ENCODE results near the gene PABPC1L. TPM values are rescaled to one million over a fixed set of nuclear protein-coding genes. Genes with fewer than 3 reads are reported as not detected.
A peak's percentile ranks its signal among the peaks of the same experiment; 100 is the strongest.

PABPC1L gene
- total RNA-seq, 2 donors from 2014 or later: 5.9 to 9.9 TPM

DNA sequence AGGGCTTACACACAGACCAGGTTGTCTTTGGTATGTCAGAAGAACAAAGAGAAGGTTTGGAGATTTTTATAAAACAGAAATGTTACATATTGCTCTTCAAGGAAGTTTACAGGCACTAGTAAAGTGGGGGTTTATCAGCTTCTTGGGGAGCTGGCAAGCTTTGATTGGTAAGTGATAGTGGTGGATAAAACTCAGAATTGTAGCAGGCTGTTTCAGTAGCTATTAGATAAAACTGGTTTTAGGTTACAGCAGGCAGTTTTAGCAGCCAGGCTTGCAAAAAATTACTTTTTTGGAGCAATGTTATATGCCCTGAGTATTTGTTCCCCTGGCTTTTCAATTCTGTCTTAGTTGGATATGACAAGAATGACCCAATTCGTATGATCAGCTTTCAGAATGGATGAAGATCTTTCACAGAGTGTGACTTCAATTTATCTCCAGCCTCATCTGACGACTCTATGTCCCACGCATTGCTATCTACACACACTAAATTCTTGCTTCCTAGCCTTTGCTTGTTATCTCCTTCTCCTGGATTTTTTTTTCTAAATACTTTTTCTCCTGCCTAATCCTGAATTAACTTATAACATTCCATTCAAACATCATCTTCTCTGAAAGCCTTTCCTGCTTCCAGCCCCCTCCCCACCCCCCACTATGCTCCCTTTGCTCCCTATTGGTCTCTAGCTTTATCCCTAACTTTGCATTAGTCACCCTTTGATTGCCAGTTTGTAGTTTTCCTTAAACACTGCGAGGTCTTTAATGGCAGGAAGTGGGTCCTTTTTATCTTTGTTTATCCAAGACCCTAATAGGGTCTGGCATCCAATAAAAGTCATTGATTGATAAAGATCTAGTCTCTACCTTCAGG is 51.4 kb downstream of the PABPC1L start:
- intact Hi-C loops (cut with DNase I): no loop called here
- DNase-seq (ENCODE audit: low spot score): no peak

GRCh38 chr20:44961870-44962267 is 52.0 kb downstream of the PABPC1L start:
- no peak for DNase-seq (ENCODE audit: low spot score)
- intact Hi-C loops (cut with DNase I): no loop called here

GRCh38 chr20:44962483-44962882 is 52.6 kb downstream of the PABPC1L start:
- intact Hi-C loops (cut with DNase I): no loop called here
- DNase-seq (ENCODE audit: low spot score): no peak

DNA sequence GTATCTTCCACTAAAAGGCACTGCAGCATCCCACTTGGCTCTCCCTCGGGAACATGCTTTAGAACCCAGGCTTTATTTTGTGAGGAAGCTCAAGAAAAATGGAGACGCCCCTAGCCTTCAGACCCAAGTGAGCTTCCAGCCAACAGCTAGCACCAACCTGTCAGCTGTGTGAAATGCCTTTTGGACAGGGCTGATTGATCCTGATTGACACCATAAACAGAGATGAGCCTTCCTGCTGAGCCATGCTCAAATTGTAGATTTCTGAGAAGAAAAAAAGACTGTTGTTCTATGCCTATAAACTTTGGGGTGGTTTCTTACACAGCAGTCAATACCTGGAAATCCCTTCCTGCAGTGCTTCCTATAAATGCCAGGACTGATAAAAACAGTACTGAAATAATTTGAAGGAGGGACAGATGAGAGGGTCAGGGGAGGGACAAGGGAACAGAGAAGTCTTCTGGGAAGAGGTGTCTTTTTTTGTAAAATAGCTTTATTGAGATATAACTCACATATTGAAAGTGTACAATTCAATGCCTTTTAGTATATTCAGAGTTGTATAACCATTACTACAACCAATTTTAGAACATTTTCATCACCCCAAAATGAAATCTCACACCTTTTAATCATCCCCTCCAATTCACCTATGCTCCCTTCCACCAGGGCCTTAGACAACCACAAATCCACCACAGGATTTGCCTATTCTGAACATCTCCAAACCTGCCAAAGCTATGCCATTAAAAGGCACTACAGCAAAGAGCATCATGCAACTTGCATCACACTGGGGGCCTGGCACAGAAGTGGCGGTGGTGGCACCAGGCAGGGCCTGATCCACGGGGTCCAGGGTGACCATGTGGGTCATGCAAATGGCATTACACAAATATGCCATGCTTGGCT is 53.7 kb downstream of the PABPC1L start:
- intact Hi-C loops (cut with DNase I): no loop called here
- DNase-seq (ENCODE audit: low spot score): peak; percentile 42

GRCh38 chr20:44965651-44966029 is 55.8 kb downstream of the PABPC1L start:
- intact Hi-C loops (cut with DNase I): no loop called here
- DNase-seq (ENCODE audit: low spot score): no peak

DNA sequence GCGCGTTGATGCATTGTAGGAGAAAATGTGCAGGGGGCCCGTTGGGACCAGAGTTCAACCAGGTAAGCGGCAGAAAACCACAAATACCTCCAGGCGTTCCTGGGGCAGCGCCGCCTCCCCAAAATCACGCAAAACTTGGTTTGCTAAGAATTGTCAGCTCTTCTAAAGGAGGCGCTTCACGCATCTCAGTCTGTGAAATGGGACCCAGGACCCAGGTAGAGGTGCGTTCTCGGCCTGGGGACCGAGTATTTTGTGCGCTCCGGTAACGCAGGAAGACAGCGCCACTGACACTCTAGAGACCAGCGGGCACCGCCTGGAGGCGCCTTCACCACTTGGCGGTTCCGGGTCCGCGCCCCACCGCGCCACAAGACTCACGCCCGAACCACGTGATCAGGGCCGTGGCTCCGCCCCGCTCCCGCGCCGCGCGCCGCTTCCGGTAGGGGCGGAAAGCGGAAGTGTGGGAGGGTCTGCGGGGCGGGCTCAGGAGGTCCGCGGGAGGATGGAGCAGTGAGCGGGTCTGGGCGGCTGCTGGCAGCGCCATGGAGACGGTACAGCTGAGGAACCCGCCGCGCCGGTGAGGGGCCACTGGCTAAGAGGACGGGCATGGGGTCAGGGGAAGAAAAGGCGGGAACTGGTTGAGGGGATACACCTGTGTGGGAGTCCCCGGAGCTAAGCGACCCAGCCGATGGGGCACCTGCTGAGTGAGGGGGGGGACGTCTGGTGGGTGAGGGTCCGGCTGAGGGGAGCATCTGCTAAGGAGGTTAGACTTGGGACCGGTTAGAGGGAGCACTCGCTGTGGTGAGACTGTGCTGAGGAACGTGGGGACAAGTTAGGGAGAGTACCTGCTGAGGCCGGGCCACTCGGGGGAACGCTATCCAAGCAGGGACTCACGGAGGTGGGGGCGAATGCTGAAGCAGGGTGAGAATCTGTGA is 56.4 kb downstream of the PABPC1L start, which contains the start of gene STK4:
Gene STK4, plus strand, starts transcription at position 483 of the 932 bp plus-strand sequence. Its CDS starts 57 bp downstream, at position 540.
- intact Hi-C loops (cut with DNase I): no loop called here

GRCh38 chr20:44967207-44967807 is 57.4 kb downstream of the PABPC1L start:
- intact Hi-C loops (cut with DNase I): no loop called here
- DNase-seq (ENCODE audit: low spot score): no peak

More for the DNA sequence above, 56.4 kb downstream of the PABPC1L start, which contains the start of gene STK4:
- DNase-seq (ENCODE audit: low spot score): peak; percentile 99

- no peak for DNase-seq (ENCODE audit: low spot score)
- intact Hi-C loops (cut with DNase I): no loop called here
Measured at GRCh38 chr20:44969300-44969894, 59.5 kb downstream of the PABPC1L start.

DNA sequence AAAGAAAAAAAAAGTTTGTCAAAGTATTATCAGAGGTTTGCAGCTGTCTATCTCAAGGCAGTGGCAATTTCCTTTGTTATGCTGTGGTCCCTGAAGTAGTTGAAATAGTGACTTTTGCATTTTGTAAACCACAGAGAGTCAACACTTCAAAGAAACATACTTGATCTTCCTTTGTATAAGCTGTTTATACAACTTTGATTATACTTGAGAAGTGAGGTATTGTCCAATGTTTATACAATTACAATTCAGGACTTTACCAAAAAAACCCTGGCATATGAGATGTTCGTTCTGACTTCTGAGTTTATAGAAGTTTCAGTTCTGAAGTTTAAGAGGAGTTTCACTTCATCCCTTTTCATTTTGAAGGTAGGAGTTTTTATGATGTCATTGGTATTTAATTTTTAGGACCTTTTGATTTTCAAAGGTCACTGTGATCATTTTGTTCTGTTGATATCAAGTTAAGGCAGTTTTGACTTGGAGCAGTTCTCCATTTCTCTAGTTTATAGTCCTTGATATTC is 60.4 kb downstream of the PABPC1L start:
- no peak for DNase-seq (ENCODE audit: low spot score)
- intact Hi-C loops (cut with DNase I): no loop called here

DNA sequence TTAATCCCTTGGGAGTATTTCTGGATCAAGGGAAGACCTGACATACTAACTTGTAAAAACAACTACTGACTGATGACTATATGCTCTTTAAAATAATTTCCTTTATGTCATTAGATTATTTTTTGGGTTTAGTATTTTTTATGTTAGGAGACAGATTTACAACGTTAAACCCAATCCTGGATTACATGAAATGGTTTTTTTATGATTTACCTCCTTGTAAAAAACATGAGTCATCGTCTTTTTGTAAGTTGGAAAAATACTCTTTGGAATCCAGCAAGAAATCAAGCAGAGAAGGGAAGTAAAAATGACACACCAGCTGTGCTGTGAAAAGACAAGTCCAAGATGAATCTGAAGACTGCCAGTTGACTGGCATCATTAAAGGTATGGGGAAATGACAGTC is 63.2 kb downstream of the PABPC1L start:
- intact Hi-C loops (cut with DNase I): no loop called here

DNA sequence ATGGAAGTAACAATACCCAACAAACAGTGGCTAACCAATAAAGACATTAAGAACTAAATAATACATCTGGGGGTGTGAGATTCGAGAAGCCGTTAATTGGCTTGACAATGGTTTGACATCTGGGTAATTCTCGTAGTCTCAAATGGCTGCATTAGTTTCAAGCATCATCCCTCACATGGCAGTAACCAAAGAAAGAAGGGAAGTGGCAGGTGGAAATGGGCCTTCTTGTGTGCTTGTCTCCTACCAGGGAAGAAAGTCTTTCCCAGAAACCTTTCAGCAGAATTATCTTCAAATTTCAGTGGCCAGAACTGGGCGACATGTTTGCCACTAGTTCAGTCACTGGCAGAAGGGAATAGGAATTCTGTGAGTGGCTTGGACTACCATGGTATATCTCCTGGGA is 66.8 kb downstream of the PABPC1L start:
- DNase-seq (ENCODE audit: low spot score): no peak
- intact Hi-C loops (cut with DNase I): no loop called here

More for the DNA sequence above, 63.2 kb downstream of the PABPC1L start:
- DNase-seq (ENCODE audit: low spot score): no peak

GRCh38 chr20:44979090-44979621 is 69.3 kb downstream of the PABPC1L start:
- DNase-seq (ENCODE audit: low spot score): no peak
- intact Hi-C loops (cut with DNase I): no loop called here

GRCh38 chr20:44981736-44982406 is 72.0 kb downstream of the PABPC1L start:
- no peak for DNase-seq (ENCODE audit: low spot score)
- intact Hi-C loops (cut with DNase I): no loop called here

- intact Hi-C loops (cut with DNase I): no loop called here
- DNase-seq (ENCODE audit: low spot score): no peak
Measured at GRCh38 chr20:44983093-44983674, 73.3 kb downstream of the PABPC1L start.

GRCh38 chr20:44988631-44989171 is 78.8 kb downstream of the PABPC1L start:
- intact Hi-C loops (cut with DNase I): no loop called here
- no peak for DNase-seq (ENCODE audit: low spot score)

All from posterior vena cava (tissue), 2 donors.